Activated CD8-positive, alpha-beta T cell treated with anti-CD3 and anti-CD28 coated beads for 36 hours (primary cell): ENCODE data around the gene FAM177B. TPM values are rescaled to one million over a fixed set of nuclear protein-coding genes. Genes with fewer than 3 reads are reported as not detected.

Experiments
- ATAC-seq: fragments of 200-7000 bp; cut with Tn5 transposase; one replicate; pipeline ENCODE4 v1.10.0; 2021; ENCODE audit warnings: mild to moderate bottlenecking, moderate library complexity
- CTCF ChIA-PET: fragments of 350-600 bp; sonication (Branson Sonifier 250); formaldehyde crosslinking; loops from one replicate; lab custom pipeline; 2021; ENCODE audit warnings: antibody characterized with exemption; lab: Charles Lee
- POLR2A ChIA-PET: fragments of 350-600 bp; sonication (Branson Sonifier 250); formaldehyde crosslinking; loops from one replicate; lab custom pipeline; 2021; ENCODE audit warnings: antibody characterized with exemption; lab: Charles Lee
- DNase-seq: peaks from one replicate; pipeline ENCODE4 v3.0.0-alpha.2; 2020
- H3K27ac Mint-ChIP-seq: one replicate; pipeline ENCODE4 v1.8.0; 2021; ENCODE audit warnings: mild to moderate bottlenecking, mixed read lengths
- H3K27me3 Mint-ChIP-seq: one replicate; pipeline ENCODE4 v1.8.0; 2021; ENCODE audit warnings: mixed read lengths
- H3K36me3 Mint-ChIP-seq: one replicate; pipeline ENCODE4 v1.8.0; 2021; ENCODE audit warnings: low read depth, mixed read lengths
- H3K4me1 Mint-ChIP-seq: one replicate; pipeline ENCODE4 v1.8.0; 2021; ENCODE audit warnings: low read depth, mixed read lengths
- H3K4me3 Mint-ChIP-seq: one replicate; pipeline ENCODE4 v1.8.0; 2021; ENCODE audit warnings: mild to moderate bottlenecking, moderate library complexity, mixed read lengths
- H3K9me3 Mint-ChIP-seq: one replicate; pipeline ENCODE4 v1.8.0; 2021; ENCODE audit warnings: mixed read lengths
- intact Hi-C: fragments of 100-400 bp; cut with micrococcal nuclease; formaldehyde crosslinking; loops from one replicate; pipeline ENCODE4 v1.10.0; 2022
- total RNA-seq, 2 experiments: library from RNA; stranded (reverse); gene quantifications; one replicate each; pipeline ENCODE4 v1.2.3, GENCODE V29; 2021
- TF ChIP-seq, protein P1 (sequence below): fragments of 200-600 bp; IDR thresholded peaks from one replicate; pipeline ENCODE4 v1.8.0; 2022; ENCODE audit warnings: antibody characterized with exemption, mild to moderate bottlenecking

Gene FAM177B
- total RNA-seq, 2 experiments from 2014 or later = not detected

DNA sequence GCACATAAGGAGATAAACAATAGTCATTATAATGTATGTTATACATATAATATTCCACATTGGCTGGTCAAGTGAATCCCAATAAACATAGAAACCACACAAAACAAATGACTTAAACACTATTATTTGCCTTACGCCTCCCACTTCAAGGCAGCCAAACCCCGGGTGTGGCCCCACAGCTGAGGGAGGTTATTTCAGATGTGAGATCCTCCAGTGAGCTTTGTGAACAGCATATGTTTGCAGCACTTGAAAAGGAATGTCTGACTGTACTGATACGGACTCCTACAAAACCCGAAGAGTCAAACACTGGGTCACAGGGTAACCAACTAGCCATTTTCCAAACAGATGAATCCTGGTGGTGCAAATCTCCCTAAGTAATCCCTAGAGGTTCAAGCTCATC lies 50.7 kb downstream of the FAM177B start:
- Mint-ChIP-seq H3K27ac (no peak overlapping the region), H3K4me1 (peaks cover 20% of the 10 kb centered on the region), H3K36me3 (peaks cover 2% of the 10 kb centered on the region), H3K4me3 (no peak overlapping the region), H3K27me3 (peaks cover 10% of the 10 kb centered on the region), H3K9me3 (peaks cover 11% of the 10 kb centered on the region)
- POLR2A ChIA-PET = no interaction called here
- TF ChIP-seq, protein P1, sequence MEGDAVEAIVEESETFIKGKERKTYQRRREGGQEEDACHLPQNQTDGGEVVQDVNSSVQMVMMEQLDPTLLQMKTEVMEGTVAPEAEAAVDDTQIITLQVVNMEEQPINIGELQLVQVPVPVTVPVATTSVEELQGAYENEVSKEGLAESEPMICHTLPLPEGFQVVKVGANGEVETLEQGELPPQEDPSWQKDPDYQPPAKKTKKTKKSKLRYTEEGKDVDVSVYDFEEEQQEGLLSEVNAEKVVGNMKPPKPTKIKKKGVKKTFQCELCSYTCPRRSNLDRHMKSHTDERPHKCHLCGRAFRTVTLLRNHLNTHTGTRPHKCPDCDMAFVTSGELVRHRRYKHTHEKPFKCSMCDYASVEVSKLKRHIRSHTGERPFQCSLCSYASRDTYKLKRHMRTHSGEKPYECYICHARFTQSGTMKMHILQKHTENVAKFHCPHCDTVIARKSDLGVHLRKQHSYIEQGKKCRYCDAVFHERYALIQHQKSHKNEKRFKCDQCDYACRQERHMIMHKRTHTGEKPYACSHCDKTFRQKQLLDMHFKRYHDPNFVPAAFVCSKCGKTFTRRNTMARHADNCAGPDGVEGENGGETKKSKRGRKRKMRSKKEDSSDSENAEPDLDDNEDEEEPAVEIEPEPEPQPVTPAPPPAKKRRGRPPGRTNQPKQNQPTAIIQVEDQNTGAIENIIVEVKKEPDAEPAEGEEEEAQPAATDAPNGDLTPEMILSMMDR = no peak
- CTCF ChIA-PET = interaction anchor here (0.9 to 1.3 kb wide), 3 partner anchors 302 to 336 kb away, joined by 3 to 4 read pairs (median 3); no protein-coding TSS in a partner anchor
- intact Hi-C loops = no loop called here
- no peak for ATAC-seq
- DNase-seq = no peak

GRCh38 chr1:222788402-222789156 lies 51.6 kb downstream of the FAM177B start:
- intact Hi-C loops = no loop called here
- Mint-ChIP-seq H3K36me3 (peaks cover 2% of the 10 kb centered on the region), H3K4me3 (no peak overlapping the region), H3K9me3 (peaks cover 11% of the 10 kb centered on the region), H3K27ac (no peak overlapping the region), H3K27me3 (peaks cover 8% of the 10 kb centered on the region), H3K4me1 (peaks cover 20% of the 10 kb centered on the region)
- CTCF ChIA-PET = interaction anchor here (0.9 to 1.3 kb wide), 4 partner anchors 301 to 336 kb away, joined by 3 to 4 read pairs (median 4); no protein-coding TSS in a partner anchor
- TF ChIP-seq, protein P1 = no peak
- no peak for DNase-seq
- POLR2A ChIA-PET = interaction anchor here (0.9 kb wide), 1 partner anchor 38 kb away, joined by 3 read pairs; no protein-coding TSS in a partner anchor
- no peak for ATAC-seq

DNA sequence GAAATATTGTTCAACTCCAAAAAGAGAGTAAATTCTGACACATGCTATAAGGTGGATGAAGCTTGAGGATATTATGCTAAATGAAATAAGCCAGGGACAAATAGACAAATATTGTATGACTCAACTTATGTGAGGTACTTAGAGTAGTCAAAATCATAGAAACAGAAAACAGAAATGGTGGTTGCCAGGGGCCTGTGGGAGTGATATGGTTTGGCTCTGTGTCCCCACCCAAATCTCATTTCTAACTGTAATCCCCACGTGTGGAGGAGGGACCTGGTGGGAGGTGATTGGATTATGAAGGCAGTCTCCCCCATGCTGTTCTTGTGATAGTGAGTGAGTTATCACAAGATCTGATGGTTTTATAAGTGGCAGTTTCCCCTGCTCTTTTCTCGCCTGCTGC lies 53.1 kb downstream of the FAM177B start:
- peak; percentile 30 for DNase-seq
- CTCF ChIA-PET = interaction anchor here (2.3 kb wide), 1 partner anchor 300 kb away, joined by 12 read pairs; no protein-coding TSS in a partner anchor

GRCh38 chr1:222790520-222790919 lies 53.5 kb downstream of the FAM177B start:
- Mint-ChIP-seq H3K27me3 (no peaks in the 10 kb centered on the region), H3K4me1 (peaks cover 20% of the 10 kb centered on the region), H3K9me3 (peaks cover 11% of the 10 kb centered on the region), H3K4me3 (no peak overlapping the region), H3K27ac (no peak overlapping the region), H3K36me3 (peaks cover 2% of the 10 kb centered on the region)
- POLR2A ChIA-PET = no interaction called here
- CTCF ChIA-PET = interaction anchor here (1.8 to 2.3 kb wide), 2 partner anchors 299 to 340 kb away, joined by 4 to 12 read pairs; no protein-coding TSS in a partner anchor
- DNase-seq = no peak
- TF ChIP-seq, protein P1 = no peak
- ATAC-seq = peak; percentile 70
- intact Hi-C loops = loop anchor here (2.0 to 5.0 kb wide), 2 partner anchors 290 to 332 kb away; no protein-coding TSS in a partner anchor

More for the DNA sequence above, 53.1 kb downstream of the FAM177B start:
- POLR2A ChIA-PET = no interaction called here
- TF ChIP-seq, protein P1 = no peak
- H3K9me3 Mint-ChIP-seq = peaks cover 11% of the 10 kb centered on the region
- H3K4me1 Mint-ChIP-seq = peaks cover 20% of the 10 kb centered on the region
- no peak overlapping the region for H3K4me3 Mint-ChIP-seq
- intact Hi-C loops = loop anchor here (2.0 to 5.0 kb wide), 2 partner anchors 291 to 332 kb away; no protein-coding TSS in a partner anchor
- no peak overlapping the region for H3K27ac Mint-ChIP-seq
- peak; percentile 60 for ATAC-seq
- peaks cover 1% of the 10 kb centered on the region for H3K27me3 Mint-ChIP-seq
- H3K36me3 Mint-ChIP-seq = peaks cover 2% of the 10 kb centered on the region
